Gastroesophageal sphincter (tissue), 4 donors: ENCODE data around the gene CADPS2. TPM values are rescaled to one million over a fixed set of nuclear protein-coding genes. Genes with fewer than 3 reads are reported as not detected.

Experiments used
- ATAC-seq: fragments of 150-250 bp; one replicate; pipeline ENCODE4 v1.9.1; 2016; ENCODE audit warnings: mild to moderate bottlenecking, moderate library complexity
- H3K27ac ChIP-seq, 4 donors: fragments of 200-600 bp; sonication (generic) in 3 of 4; 1 replicate in 3 of 4; 2 replicates in 1 of 4; pipeline ENCODE4 v1.5.1; 2016 to 2019
- H3K27me3 ChIP-seq: fragments of 200-600 bp; sonication (generic); one replicate; pipeline ENCODE4 v1.5.1; 2019
- H3K36me3 ChIP-seq, 2 donors: fragments of 200-600 bp; sonication (generic); one replicate each; pipeline ENCODE4 v1.5.1; 2019; ENCODE audit warnings: control low read depth in 1 of 2
- H3K4me1 ChIP-seq, 3 donors: fragments of 200-600 bp; sonication (generic); 1 replicate in 2 of 3; 2 replicates in 1 of 3; pipeline ENCODE4 v1.5.1; 2016 to 2019; ENCODE audit warnings: control low read depth in 2 of 3
- H3K4me3 ChIP-seq, 2 donors: fragments of 200-600 bp; sonication (generic); one replicate each; pipeline ENCODE4 v1.5.1; 2019; ENCODE audit warnings: mild to moderate bottlenecking in 1 of 2, moderate library complexity in 1 of 2
- H3K9me3 ChIP-seq, 3 donors: fragments of 200-600 bp; sonication (generic); one replicate each; pipeline ENCODE4 v1.5.1; 2017 to 2019; ENCODE audit warnings: control low read depth in 2 of 3
- EP300 ChIP-seq: sonication (generic); formaldehyde crosslinking; IDR thresholded peaks from one replicate; pipeline ENCODE4 v1.6.1; 2017; ENCODE audit warnings: antibody characterized with exemption, mild to moderate bottlenecking
- POLR2A ChIP-seq, 2 donors: fragments of 450-650 bp; IDR thresholded peaks; one replicate each; pipeline ENCODE4 v1.6.1; 2017; ENCODE audit warnings: antibody characterized with exemption in 2 of 2, mild to moderate bottlenecking in 2 of 2, moderate library complexity in 1 of 2
- POLR2AphosphoS5 ChIP-seq: sonication (generic); formaldehyde crosslinking; IDR thresholded peaks from one replicate; pipeline ENCODE4 v1.6.1; 2017; ENCODE audit warnings: antibody characterized with exemption
- WGBS, 2 donors: methylation state at CpG; one replicate each; pipeline ENCODE4 v1.1.5; 2018; ENCODE audit warnings: low coverage in 1 of 2; 5-methylcytosine and 5-hydroxymethylcytosine counted together
- total RNA-seq, 4 donors: library from RNA; depleted of rRNA; stranded (reverse); fragments of >200 nt; gene quantifications; one replicate each; pipeline ENCODE4 v1.1.0, GENCODE V29; 2016
- TF ChIP-seq, protein P1 (sequence below), 4 experiments: fragments of 200-600 bp in 2 of 4; fragments of 450-650 bp in 2 of 4; sonication (generic) in 1 of 4; IDR thresholded peaks; one replicate each; pipeline ENCODE4 v1.5.1; 2017 to 2019; ENCODE audit warnings: antibody characterized with exemption in 4 of 4, mild to moderate bottlenecking in 2 of 4, moderate library complexity in 2 of 4

The CADPS2 gene
- total RNA-seq, 4 donors from 2014 or later: 20.3 to 205 (median 138) TPM

DNA sequence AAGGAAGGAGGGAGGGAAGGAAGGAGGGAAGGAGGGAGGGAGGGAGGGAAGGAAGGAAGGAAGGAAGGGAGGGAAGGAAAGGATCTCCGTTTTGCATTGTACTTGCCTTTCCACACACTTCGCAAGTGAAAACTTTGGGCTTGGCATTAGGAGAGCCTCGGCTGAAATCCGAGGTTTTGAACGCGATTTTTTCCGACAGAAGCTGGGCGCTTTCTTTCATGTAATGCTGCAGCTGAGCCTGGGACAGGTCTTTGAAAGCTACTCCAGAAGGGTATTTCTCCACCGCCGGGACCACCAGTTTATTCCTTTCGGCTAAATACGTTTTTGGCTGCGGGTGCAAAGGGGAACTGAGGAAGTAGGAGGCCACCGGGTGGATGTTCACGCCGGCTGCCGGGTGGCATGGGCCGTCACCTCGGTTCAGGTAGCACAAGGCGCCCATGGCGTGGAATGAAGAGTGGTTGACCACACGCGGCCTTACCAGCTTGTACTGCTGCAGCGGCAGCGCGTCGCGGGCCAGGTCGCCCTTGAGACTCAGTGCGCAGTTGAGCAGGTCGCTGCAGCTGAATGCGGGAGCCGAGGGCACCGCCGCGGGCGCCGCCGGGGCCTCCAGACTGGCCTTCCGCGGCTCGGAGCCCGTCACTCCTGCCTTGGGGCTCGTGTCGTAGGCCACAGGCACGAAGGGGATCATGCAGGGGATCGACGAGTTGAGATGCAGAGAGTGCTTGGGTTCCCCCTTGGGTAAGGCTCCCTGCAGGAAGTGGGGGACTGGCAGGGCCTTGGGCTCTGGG is 582.5 kb downstream of the CADPS2 start:
- no peak overlapping the region for H3K27ac ChIP-seq
- peaks cover 0 to 60% (median 30%) of the 10 kb centered on the region in 3 donors for H3K4me1 ChIP-seq
- no peak for ATAC-seq
- WGBS, 2 donors: 6% methylated on average over 12 of the region's 48 CpGs
- peaks cover 100% of the 10 kb centered on the region for H3K27me3 ChIP-seq
- H3K9me3 ChIP-seq: no peaks in the 10 kb centered on the region
- H3K4me3 ChIP-seq: no peak overlapping the region
- TF ChIP-seq EP300: no peak
- TF ChIP-seq POLR2A (IDR thresholded peaks at IDR 0.05): no peak
- TF ChIP-seq, protein P1, sequence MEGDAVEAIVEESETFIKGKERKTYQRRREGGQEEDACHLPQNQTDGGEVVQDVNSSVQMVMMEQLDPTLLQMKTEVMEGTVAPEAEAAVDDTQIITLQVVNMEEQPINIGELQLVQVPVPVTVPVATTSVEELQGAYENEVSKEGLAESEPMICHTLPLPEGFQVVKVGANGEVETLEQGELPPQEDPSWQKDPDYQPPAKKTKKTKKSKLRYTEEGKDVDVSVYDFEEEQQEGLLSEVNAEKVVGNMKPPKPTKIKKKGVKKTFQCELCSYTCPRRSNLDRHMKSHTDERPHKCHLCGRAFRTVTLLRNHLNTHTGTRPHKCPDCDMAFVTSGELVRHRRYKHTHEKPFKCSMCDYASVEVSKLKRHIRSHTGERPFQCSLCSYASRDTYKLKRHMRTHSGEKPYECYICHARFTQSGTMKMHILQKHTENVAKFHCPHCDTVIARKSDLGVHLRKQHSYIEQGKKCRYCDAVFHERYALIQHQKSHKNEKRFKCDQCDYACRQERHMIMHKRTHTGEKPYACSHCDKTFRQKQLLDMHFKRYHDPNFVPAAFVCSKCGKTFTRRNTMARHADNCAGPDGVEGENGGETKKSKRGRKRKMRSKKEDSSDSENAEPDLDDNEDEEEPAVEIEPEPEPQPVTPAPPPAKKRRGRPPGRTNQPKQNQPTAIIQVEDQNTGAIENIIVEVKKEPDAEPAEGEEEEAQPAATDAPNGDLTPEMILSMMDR (IDR thresholded peaks at IDR 0.05): no peak
- TF ChIP-seq POLR2AphosphoS5: no peak
- no peaks in the 10 kb centered on the region for H3K36me3 ChIP-seq

DNA sequence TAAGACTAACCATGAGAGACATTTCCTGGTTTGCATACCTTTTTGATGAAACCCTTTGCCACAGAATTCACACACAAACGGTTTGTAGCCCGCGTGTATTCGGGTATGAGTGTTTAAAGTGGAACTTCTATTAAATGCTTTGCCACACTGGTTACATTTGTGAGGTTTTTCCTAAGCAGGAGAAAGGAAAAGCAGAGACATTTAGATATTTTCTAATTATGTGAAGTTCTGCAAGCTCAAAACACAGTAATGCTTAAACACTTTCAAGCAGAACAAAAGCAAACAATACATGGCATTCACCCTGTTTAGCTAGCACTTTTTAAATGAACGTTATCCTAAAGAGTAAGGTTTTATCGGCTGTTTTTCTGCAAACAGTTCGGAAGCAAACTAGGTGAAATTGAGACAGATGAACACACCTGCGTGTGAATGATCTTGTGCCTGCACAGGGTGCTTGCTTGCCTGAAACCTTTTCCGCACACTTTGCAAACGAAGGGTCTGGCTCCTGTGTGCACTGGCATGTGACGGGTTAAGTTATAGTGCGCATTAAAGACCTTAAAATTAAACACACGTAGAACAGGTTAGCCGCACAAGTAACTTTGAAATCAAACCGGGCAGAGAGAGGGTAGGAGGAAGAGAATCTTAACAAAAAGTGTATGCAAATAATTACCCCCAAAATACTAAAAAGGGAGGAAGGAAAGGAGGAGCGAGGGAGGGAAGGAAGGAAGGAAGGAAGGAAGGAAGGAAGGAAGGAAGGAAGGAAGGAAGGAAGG is 583.3 kb downstream of the CADPS2 start:
- H3K27ac ChIP-seq: no peak overlapping the region
- no peaks in the 10 kb centered on the region for H3K36me3 ChIP-seq
- no peaks in the 10 kb centered on the region for H3K9me3 ChIP-seq
- WGBS, 2 donors: 11 to 21% methylated on average over 11 to 16 of the region's 16 CpGs
- no peak overlapping the region for H3K4me3 ChIP-seq
- no peak for ATAC-seq
- TF ChIP-seq POLR2A (IDR thresholded peaks at IDR 0.05) (no peak), EP300 (no peak), POLR2AphosphoS5 (no peak)
- TF ChIP-seq, protein P1 (IDR thresholded peaks at IDR 0.05): no peak
- H3K4me1 ChIP-seq: peaks cover 0 to 60% (median 30%) of the 10 kb centered on the region in 3 donors
- peaks cover 100% of the 10 kb centered on the region for H3K27me3 ChIP-seq

DNA sequence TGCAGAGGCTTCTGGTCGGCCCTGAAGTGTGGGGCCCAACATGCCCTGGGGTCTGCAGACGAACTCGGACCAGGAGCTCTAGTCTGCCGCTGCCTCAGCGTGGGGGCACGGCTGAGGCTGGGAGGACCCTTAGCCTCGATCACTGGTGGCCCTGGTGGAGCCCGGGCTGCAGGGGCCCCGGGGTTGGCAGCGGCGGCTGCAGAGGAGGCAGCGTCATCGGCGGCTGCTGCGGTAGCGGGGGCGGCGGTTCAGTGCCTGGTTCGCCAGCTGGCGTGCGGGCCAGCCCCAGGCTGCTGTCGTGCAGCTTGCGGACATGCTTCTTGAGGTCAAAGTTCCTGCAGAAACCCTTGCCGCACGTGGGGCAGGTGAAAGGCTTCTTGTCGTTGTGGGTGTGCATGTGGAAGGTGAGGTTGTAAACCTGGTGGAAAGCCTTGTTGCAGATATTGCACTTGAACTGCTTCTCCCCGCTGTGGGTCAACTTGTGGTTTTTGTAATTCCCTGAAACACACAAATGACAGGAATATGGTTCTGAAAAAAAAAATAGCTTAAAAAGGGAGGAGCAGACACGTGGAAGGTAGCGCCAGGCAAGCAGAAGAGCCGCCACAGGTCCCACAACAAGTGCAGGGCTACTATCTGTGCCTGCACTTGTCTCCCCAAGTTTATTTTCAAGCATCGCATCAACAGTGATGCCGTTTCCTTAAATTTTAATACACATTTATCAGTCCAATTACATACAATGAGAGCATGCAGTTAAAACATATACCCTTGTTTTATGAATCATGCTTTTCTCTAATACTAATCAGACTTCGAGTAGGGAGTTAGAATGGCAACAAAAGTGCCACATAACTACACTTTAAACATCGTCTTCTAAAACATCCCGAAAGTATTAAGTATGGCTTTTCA is 584.2 kb downstream of the CADPS2 start:
- H3K27me3 ChIP-seq: peaks cover 100% of the 10 kb centered on the region
- peaks cover 0 to 59% (median 30%) of the 10 kb centered on the region in 3 donors for H3K4me1 ChIP-seq
- no peak overlapping the region for H3K27ac ChIP-seq
- 8 to 16% methylated on average over 14 of the region's 35 CpGs for WGBS, 2 donors
- H3K4me3 ChIP-seq: no peak overlapping the region
- TF ChIP-seq, protein P1 (IDR thresholded peaks at IDR 0.05): no peak
- TF ChIP-seq POLR2AphosphoS5: no peak
- TF ChIP-seq EP300: no peak
- no peak for TF ChIP-seq POLR2A (IDR thresholded peaks at IDR 0.05)
- no peaks in the 10 kb centered on the region for H3K36me3 ChIP-seq
- no peaks in the 10 kb centered on the region for H3K9me3 ChIP-seq
- no peak for ATAC-seq

DNA sequence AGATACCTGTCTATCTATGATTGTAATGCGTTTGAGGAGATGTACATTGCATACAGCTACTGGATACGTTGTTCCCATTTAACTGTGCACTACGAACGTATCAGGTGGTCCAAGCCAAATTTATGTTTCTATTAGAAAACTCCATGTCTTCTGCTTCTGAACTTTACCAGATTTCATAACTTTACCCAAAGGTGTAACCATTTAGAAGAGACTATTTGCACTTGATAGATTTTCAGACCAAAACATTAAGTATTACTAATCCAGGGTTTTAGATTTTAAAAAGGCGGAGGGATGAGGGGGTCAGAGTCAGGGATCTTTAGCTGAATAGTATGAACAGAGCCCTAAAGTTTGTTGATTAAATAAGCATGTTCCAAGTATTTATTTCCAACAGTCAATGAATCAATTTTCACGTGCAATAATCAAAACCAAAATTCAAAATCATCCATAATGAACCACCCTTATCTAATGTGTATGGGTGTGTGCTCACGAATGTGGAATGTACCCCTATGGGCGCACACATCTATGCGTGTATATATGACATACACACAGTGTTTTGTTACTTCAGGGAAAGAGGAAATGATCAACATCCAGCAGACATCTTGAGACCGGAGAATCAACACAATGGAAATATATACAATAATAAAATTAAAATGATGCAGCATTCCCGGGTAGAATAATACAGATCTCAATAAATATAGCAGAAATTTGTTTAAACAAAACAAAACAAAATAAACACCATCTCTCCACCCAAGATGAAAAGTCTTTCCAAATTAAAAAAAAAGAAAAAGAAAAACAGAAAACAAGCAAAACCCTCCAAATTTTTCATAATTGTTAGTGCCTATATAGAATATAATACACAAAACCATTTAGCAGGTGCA is 585.1 kb downstream of the CADPS2 start:
- TF ChIP-seq EP300: no peak
- TF ChIP-seq, protein P1 (IDR thresholded peaks at IDR 0.05): no peak
- TF ChIP-seq POLR2AphosphoS5: no peak
- TF ChIP-seq POLR2A (IDR thresholded peaks at IDR 0.05): no peak
- no peak for ATAC-seq
- H3K4me3 ChIP-seq: no peak overlapping the region
- peaks cover 0 to 50% (median 28%) of the 10 kb centered on the region in 3 donors for H3K4me1 ChIP-seq
- H3K36me3 ChIP-seq: no peaks in the 10 kb centered on the region
- peaks cover 100% of the 10 kb centered on the region for H3K27me3 ChIP-seq
- 16 to 17% methylated on average over 9 to 11 of the region's 11 CpGs for WGBS, 2 donors
- H3K9me3 ChIP-seq: no peaks in the 10 kb centered on the region
- no peak overlapping the region for H3K27ac ChIP-seq
